Measurements from ENCODE around the gene ATP2B3.
A peak's percentile ranks its signal among the peaks of the same experiment; 100 is the strongest.

The ATP2B3 gene

DNA sequence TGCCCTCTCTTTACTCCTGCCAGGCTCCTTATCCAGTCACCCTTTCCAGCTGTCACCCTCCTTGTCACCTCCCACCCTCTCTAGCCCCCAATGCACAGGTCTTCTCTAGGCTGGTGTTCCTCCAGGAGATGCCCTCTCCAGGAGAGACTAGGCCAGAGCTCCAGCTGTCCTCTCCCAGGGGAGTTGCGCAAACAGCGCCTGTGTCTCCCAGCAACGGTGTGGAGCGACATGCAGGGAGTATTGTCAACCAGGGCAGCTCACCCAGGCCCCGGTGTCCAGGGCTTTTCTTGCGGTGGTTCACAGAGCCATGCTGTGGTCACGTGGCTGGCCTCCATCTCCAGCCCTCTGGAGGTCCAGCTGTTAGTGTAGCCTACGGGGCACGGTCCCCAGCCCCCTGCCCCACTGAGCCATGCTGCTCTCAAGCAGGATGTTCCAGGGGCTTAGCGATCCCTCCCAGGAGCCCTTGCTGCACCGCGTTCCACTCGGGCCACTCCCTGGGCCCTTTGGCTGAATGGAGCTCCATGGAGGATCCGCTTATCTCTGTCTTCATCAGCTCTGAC is 46.7 kb downstream of the ATP2B3 start:
- no peak for DNase-seq (ENCODE audit: low read depth in 2 of 2, low spot score in 1 of 2)

DNA sequence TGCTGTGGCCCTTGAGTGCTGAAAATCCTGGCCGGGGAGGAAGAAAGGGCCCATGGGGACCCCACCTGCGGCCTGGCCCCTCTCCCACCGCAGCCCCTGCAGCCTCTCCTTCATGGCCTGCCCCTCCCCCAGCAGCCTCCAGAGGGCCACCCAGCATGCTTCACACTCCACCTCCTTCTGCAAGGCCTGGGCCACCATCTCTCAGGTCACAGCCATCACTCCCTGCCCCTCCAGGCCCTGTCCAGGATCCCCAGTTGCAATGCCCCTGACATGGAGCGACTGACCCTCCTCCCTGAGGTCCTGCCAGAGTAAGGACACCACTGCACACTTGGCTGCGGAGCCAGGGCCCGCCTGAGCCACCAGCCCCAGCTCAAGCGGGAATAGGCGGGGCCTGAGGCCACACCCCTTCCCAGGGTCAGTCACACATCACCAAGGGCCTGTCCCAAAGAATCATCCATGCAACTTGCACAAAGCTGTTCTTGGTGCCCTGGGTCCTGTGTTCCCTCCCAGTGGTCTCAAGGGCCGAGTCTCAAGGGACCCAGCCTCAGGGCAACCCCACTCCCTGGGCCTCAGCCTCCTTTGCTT is 48.6 kb downstream of the ATP2B3 start:
- DNase-seq (ENCODE audit: low read depth in 2 of 2, low spot score in 1 of 2), result no peak

DNA sequence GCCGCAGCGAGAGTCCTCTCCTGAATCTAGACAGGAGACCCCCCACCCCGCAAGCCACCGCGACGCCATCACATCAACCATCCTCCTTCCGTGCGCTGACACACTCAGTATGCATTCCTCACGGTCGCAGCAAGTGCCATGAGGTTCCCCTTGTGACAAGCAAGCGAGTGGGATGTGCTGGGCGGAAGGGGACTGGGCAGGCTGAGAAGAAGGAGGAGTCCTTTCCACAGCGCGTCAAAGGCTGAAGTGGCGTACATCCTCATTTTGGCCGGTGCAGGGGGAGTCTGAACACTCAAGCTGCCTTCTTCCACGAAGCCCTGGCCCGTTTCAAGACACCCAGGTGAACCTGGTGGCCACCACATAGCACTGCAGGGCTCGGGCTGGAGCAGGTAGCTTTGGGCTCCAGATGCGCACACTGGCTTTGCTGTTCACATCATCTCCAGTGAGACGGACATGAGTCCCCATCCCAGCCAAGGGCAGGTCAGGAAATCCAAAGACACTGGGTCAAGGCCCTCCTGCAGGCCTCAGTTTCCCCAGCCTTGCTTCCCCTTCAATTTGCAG is 51.1 kb downstream of the ATP2B3 start:
- DNase-seq (ENCODE audit: low read depth in 2 of 2, low spot score in 1 of 2), result no peak

DNA sequence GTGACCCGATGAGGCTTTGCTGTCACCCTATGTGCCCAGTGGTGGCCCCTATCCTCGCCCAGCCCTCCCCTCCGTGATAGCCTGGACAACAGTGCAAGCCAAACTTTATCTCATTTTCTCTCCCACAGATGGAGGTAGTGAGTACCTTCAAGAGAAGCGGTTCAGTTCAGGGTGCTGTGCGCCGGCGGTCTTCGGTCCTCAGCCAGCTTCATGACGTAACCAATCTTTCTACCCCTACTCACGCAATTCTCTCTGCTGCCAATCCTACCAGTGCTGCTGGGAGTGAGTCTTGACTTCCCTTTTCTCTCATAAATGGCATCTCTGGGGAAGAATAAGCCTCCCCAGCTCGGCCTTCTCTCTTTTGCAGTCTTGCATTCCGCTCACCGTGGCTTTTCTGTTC is 52.0 kb downstream of the ATP2B3 start:
- DNase-seq (ENCODE audit: low read depth in 2 of 2, low spot score in 1 of 2), result no peak

GRCh38 chrX:153571534-153571908 is 54.1 kb downstream of the ATP2B3 start:
- no peak for DNase-seq (ENCODE audit: low read depth in 2 of 2, low spot score in 1 of 2)

- no peak for DNase-seq (ENCODE audit: low read depth in 2 of 2, low spot score in 1 of 2)
Measured at GRCh38 chrX:153572601-153573000, 55.2 kb downstream of the ATP2B3 start.

GRCh38 chrX:153573984-153574383 is 56.5 kb downstream of the ATP2B3 start:
- DNase-seq (ENCODE audit: low read depth in 2 of 2, low spot score in 1 of 2), result no peak

- no peak for DNase-seq (ENCODE audit: low read depth in 2 of 2, low spot score in 1 of 2)
Measured at GRCh38 chrX:153576239-153576870, 58.9 kb downstream of the ATP2B3 start.

GRCh38 chrX:153576961-153577360 is 59.5 kb downstream of the ATP2B3 start:
- no peak for DNase-seq (ENCODE audit: low read depth in 2 of 2, low spot score in 1 of 2)

DNA sequence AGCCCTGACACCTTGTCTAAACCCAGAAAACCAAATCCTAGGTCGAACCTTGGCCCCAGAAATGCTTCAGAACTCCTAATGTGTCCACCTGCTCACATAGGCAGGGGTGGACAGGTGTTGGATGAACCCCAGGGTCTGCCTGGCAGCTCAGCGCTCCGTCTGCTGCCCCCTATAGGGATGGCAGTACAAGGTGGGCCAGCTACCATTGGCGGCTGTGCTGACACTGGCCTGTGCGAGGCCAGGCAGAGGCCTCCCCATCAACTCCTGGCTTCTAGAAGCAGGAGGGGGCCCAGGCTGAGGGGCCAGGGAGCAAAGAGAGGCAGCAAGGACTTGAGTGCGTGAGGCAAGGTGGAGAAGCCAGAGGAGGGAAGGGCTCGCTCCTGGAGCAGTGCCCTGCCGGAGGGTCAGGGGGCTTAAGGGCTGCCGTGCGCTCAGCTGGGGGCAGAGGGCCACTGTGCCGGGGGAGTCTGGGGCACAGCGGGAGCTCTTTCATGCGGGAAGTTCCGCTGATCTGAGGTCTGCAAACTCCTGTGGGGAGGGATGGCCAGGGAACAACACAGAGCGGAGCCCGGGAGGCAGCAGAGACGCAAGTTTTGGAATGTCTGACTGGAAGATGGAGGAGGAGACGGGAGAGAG is 60.9 kb downstream of the ATP2B3 start:
- no peak for DNase-seq (ENCODE audit: low read depth in 2 of 2, low spot score in 1 of 2)

GRCh38 chrX:153578889-153579288 is 61.4 kb downstream of the ATP2B3 start:
- no peak for DNase-seq (ENCODE audit: low read depth in 2 of 2, low spot score in 1 of 2)

DNA sequence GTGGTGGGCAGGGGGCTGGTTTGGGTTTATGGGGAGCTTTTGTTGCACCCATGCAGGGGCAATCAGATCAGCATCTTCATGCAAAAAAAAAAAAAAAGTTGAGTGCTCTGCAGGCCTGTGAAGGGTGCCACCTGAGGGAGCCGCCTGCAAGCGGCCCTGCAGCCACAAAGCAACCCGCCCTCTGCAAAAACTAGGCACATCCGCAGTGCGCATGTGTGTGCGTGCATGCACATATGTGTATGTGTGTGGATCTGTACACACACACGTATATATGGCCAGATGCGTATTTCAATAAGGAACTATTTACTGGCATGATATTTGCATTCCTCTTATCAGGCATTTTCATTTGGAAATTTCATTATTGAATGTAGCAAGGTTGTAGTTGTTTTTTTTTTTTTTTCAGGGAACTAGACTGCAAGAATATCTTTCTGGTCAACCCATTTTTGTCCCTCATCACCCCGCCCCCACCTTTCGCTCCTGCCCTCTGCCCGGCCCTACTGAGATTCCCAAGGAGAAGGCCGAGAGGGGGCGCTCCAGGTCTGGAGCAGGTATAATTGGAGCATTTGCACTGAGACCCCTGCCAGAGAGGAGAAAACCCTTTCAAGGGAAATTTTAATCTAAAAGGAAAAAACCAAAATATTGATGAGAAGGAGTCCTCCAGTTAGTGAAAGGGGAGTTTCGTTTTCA is 63.4 kb downstream of the ATP2B3 start:
- no peak for DNase-seq (ENCODE audit: low read depth in 2 of 2, low spot score in 1 of 2)

GRCh38 chrX:153582896-153583295 is 65.5 kb downstream of the ATP2B3 start:
- peak in 1 of 2 donors; percentile 34 for DNase-seq (ENCODE audit: low read depth in 2 of 2, low spot score in 1 of 2)

GRCh38 chrX:153583433-153583832 is 66.0 kb downstream of the ATP2B3 start:
- no peak for DNase-seq (ENCODE audit: low read depth in 2 of 2, low spot score in 1 of 2)

DNA sequence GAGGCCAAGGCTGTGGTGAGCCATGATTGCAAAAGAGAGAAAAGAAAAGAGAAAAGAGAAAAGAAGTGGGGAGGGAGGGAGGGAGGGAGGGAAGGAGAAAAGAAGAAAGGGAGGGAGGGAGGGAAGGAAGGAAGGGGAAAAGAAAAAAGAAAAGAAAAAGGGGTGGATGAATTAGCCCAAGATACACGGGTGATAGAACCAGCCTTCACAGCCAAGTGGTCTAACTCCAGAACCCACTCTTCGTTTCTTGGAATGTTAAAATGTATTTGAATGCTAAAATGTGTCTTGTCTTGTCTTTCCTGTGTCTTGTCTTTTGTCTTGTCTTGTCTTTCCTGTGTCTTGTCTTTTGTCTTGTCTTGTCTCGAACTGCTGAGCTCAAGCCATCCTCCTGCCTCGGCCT is 68.4 kb downstream of the ATP2B3 start:
- DNase-seq (ENCODE audit: low read depth in 2 of 2, low spot score in 1 of 2), result no peak

DNA sequence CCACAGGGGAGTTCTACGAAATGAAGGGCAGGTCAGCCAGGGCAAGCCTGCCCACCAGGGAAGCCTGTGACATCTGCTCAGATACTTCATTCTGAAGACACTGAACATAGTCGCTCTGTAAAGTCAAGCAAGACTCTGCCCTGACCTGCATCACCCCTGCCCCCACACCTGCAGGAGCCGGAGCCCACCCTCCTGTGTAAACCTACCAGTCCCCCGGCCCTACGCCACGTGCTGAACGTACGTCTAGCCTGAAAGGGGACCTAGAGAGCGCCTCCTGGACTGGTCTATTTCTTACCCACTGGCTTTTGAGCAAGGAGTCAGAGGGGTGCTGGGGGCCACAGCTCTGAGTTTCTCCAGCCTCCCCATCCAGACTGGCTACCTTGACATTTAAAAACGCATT is 69.9 kb downstream of the ATP2B3 start:
- DNase-seq (ENCODE audit: low read depth in 2 of 2, low spot score in 1 of 2), result no peak

DNA sequence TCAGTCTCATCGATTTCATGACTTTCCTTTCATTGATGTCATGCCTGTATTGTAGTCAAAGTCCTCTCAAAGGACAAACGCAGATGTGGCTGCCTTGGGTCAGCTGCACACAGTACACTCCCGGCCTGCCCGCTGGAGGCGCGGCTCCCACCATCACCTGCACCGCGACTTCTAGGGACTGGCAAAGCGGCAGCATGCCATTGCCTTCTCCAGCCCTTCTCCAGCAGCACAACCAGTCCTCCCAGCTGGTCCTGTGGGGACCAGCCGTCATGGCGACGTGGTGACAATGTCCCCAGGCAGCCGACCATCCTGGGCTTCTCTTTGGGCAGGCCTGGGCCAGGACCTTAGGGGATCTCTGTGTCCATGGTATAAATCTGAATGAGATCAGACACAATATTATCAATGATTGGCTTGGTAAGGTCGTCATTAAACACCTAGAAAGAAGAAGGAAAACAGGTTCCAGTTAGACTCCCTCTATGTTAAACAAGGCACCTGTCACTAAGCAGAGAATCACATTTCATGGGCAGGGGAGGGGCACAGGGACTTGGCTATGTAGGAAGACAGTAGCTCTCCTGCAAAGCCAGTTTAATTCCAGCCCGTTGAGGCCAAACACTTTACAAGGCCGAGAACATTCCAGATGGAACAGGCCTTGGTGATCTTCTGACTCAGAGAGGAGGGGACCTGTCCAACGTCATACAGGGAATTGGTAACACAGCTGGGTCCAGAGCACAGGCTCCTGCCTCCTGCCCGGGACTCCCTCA is 70.8 kb downstream of the ATP2B3 start:
- DNase-seq (ENCODE audit: low read depth in 2 of 2, low spot score in 1 of 2), result no peak

GRCh38 chrX:153588782-153589446 is 71.5 kb downstream of the ATP2B3 start:
- DNase-seq (ENCODE audit: low read depth in 2 of 2, low spot score in 1 of 2), result no peak

GRCh38 chrX:153590961-153591956 is 73.8 kb downstream of the ATP2B3 start:
- no peak for DNase-seq (ENCODE audit: low read depth in 2 of 2, low spot score in 1 of 2)
